ENCODE data around the gene PLK5.

Gene PLK5

DNA sequence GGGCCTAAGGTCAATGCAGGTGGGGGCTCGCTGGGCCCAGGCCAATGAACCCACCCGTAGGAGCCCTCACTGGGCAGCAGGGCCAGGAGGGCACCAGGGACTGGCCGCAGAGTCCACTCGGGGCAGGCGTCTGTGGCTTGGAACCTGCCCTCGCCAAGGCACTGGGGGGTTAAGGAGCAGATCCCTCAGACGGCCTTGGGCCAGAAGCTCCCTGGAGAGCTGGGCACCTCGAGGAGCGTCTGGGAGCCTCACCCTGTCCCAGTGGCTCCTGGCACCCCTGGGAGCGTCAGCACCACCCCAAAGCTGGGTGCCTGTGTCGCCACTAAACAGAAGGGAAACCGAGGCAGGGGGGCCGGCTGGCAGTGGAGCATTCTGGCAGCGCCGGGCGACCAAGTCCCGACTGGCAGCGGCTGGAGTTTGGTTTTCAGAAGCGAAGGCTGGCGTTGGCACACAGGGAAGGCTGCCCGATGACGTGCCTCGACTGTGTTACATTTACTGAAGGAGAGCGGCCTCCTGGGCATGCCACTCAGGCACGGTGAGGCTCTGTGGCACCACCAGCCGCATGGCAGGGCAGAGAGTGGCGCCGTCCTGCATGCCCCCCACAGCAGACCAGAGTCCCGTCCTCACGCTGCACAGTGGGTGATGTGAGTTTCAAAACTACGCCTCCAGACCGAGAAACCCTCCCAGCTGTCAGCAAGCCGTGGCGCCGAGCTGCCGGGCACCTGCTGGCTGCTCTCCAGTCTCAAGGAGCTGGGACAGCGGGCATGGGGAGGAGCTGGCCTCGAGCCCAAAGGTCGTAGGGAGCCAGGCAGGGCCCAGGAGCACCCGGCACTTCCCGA is 53.4 kb downstream of the PLK5 start:
- DNase-seq = no peak

DNA sequence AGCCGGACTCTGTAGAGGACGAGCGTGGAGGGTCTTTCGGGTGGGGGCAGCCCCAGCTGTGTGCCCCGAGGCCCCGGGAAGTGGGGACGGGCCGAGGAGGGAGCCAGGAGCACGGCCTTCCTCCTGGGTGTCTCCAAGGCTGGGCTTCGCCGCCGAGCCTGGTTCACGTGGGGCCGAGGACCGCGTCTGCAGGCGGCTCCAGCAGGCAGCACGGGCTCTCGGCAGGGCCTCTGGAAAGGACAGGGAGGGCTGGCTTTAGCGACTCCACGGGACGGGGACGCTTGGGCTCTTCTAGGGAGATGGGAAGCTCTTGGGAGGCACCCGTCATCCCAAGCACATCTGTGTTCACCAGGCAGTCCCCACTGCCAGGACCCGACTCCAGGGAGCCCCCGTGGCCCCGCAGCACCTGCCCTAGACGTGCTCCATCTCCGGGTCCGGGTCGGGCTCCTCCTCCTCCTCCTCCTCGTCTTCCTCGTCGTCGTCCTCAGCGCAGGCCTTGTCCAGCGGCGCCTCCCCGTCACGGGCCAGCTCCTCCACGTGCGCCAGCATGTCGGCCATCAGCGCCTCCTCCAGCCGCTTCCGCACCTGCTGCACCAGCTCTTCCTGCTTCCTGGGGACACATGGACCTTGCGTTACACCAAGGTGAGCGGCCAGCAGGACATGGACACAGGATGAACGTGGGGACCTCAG is 54.2 kb downstream of the PLK5 start:
- no peak for DNase-seq

DNA sequence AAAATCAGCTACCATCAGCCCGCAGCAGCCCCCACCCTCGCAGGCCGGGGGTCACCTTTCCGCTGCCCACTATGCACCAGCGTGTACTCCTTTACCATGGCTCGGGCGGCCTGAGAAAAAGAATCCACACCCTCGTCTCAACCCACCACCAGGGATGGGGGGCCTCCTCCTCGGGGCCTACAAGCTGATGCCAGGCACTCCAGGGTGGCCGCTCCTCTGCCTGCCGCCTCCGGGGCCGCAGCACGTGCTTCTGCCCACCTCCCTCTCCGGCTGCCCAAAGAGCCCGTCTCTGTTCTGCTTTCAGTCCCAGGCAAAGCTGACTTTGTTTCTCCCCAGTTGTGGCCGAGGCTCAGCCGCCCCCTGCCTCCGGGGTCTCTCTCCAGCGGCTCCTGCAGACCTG is 55.3 kb downstream of the PLK5 start:
- DNase-seq = no peak

DNA sequence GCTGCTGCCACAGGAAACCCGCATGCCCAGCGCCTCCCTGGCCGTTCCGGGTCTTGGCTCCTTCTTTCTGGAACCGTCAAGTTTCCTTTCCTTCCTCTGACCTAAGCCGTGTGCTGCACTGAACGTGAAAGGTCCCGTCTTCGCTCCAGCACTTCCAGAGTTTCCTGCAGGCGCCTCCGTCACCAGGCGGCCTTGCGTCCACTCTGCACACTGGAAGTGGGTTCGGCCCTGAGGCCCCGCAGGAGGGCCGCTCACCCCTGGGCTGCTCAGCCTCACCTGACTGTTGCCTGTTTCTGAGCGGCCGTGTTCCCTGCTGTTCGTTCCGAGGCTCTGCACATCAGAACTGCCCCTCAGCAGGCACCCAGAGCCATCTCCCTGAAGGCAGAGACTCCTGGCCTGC is 56.5 kb downstream of the PLK5 start:
- DNase-seq = no peak

DNA sequence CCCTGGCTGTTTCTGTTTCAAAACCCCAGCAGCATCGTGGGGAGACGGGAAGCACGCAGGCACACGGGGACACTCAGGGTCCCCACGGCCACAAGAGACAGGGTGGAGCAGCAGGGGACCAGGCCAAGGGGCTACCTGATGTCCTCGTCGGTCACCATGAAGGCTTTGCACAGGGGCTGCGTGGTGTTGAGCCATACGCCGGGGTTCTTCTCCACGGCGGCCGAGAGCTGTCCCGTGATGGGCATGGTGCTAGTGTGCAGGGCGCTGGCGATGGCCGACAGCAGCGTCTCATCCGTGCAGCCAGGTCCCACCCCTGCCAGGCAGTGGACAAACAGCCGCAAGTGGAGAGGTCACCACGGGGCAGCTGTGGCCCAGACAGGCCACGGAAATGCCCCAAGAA is 57.1 kb downstream of the PLK5 start:
- no peak for DNase-seq

DNA sequence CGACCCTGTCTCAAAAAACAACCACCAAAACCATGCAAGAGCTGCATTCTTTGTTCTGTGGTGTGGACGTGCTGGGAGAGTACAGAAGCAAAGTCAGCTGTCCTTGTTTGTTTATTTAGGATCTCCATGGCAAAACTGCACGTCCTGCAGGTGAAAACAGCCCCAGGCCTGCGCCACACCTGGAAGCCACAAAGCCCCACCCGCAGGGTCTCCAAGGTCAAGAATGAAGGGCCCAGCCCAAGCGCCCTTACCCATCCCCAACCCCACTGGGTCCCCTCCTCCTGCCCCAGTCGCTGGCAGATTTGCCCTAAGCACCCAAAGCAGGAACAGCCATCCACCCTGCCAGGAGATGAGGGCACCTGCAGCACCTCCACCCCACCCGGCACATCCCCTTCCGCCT is 58.3 kb downstream of the PLK5 start:
- DNase-seq = no peak

DNA sequence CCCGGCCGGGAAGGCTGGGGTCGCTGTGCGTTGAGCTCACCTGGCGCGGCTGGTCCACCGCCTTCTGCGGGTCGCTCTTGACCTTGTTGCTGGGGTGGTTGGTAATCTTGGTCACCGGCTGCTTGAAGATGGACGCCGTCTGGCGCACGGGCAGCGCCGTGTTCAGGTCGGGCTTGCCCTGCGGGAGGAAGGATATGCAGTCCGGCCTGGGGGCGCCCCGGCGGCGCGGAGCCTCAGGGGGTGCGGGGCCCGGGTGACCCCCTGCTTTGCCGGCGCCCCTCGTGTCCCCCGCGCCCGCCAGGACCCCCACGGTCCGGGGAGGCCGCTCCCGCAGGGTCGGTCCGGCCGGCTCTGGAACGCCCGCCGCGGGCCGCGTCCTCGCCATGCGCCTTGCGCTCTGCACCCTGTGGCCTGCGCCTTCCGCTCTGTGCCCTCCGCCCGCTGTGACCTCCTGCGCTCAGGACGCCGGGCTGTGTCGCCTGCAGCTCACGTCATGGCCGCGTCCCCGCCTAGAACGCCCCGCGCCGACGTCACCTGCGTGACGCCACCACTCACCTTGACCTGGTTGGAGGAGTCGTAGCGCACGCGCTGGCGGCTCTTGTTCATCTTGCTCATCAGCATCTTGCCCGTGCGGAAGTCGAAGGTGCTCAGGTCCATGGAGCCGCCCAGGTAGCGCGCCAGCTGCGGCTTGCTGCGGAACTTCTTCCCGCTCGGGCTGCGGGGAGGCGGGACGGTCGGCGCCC is 60.8 kb downstream of the PLK5 start:
- DNase-seq = no peak

DNA sequence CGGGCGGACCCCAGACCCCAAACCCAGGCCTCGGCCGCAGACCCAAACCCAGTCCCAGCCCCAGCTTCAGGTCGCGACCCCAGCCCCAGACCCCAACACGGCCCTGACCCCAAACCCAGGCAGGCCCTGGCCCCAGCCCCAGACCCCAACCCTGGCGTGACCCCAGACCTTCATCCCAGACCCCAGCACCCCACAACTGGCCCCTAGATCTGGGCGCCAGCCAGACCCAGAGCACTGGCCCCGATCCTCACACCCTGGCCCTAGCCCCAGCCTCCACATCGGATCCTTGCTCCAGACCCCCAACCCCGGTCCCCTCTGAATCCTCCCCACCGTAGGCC is 61.3 kb downstream of the PLK5 start:
- no peak for DNase-seq

All from fibroblast of skin of back (primary cell).